Kasumi-1 (cell line): ENCODE results near the gene IGBP1.
A peak's percentile ranks its signal among the peaks of the same experiment; 100 is the strongest.
"Not testable (repeated sequence)": the region's sequence is repeated elsewhere in the genome, so short reads cannot be mapped to it uniquely, and the experiment has no call there.

Experiments
- DNase-seq, 2 experiments: peaks; one replicate each; lab custom pipeline; 2025; lab: John Stamatoyannopoulos, UW

Gene IGBP1

GRCh38 chrX:70133303-70134115, at the start of gene IGBP1:
Gene IGBP1, plus strand, starts transcription at chrX:70133447. Its CDS starts 501 bp downstream, at chrX:70133948.
- peak; percentile 88 for DNase-seq

DNA sequence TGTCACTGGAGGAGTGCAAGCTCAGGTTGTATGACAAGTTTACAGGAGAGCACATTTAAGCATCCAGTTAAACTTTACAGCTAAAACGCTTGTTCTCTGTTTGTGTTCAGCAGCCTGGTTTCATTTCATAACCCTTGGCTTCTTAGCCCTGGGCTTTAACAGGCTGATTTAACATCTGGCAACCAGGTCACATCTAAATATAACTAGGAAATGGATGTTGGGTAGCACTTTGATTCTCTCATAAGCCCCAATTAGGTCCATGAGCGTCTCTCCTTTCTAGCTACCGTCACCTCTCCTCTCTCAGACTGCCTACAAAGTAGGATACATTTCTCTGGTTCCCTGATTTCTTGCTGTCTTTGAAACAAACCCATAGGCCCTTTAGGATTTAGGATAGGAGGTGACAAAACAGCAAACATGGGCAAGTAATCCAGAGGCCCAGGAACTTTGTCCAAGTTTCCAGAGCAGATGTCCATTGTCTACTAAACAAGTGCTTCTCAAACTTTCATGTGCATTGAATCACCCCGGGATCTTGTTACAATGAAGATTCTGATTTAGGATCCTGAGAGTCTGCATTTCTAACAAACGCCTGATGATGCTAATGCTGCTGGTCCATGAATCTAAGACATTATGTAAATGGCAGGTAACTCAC, 48.5 kb upstream of the IGBP1 start:
- DNase-seq, result no peak

- DNase-seq, result peak in 1 of 2 experiments; percentile 5
Observed at GRCh38 chrX:70087857-70088630, 45.2 kb upstream of the IGBP1 start.

DNA sequence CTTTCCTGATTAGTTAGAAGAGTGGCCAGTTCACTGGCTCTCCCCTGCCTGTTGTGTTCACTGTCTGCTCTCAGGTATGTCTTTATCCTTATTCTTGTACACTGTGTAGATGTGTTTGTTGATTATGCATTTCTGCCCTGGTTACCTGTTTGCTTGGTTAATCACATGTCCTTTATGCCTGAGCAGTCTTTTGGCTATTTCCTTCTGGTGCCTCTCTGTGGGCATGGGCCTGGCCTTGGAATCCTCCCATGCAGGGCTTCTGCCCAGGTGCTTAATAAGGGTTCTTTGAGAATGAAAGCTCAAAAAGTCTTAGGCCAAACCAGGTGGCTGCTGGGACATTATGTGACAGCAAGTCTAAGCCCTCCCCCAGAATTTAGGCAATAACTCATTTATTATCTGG, 44.5 kb upstream of the IGBP1 start:
- DNase-seq, result no peak

GRCh38 chrX:70089604-70090297, 43.5 kb upstream of the IGBP1 start:
- DNase-seq, result no peak

- no peak for DNase-seq
Observed at GRCh38 chrX:70092247-70092646, 41.0 kb upstream of the IGBP1 start.

DNA sequence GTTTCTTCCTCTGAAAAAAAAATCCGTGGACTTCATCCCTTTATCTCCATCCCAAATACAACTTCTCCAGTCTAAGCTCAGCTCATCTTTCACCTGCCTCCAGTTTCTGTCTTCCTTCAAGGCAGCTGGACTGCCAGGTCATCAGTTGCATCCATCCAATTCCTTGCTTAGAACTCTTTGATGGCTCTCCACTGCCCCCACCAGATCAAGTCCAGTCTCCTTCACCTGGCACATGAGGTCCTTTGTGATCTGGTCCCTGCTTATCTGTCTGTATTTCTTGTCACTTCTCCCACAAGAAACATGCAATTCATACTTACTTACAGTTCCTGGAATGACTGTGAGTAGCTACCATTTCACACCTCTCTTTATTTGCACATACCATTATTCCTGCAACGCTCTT, 37.2 kb upstream of the IGBP1 start:
- DNase-seq, result peak in 1 of 2 experiments; percentile 1

- DNase-seq, result no peak
Observed at GRCh38 chrX:70105229-70105628, 28.0 kb upstream of the IGBP1 start.

- DNase-seq, result not testable (repeated sequence)
Observed at GRCh38 chrX:70111436-70112026, 21.7 kb upstream of the IGBP1 start.

DNA sequence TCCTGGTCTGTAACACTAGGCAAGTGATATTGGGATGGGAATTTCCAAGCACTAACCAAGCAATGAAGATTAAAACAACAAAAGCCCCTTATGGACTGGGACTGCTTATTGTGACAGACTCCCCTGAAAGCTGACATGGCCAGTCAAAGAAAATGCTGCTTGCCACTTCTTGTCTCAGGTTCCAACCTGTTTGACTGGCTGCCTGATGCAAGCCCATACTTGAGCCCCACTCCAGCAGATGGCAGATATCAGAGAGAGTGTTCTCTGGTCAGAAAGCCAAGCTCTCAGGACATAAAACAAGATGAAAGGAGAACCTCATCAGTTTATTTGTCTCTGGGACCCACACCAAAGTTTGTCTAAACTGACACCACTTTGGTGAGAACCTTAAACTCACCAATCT, 15.5 kb upstream of the IGBP1 start:
- DNase-seq, result no peak

DNA sequence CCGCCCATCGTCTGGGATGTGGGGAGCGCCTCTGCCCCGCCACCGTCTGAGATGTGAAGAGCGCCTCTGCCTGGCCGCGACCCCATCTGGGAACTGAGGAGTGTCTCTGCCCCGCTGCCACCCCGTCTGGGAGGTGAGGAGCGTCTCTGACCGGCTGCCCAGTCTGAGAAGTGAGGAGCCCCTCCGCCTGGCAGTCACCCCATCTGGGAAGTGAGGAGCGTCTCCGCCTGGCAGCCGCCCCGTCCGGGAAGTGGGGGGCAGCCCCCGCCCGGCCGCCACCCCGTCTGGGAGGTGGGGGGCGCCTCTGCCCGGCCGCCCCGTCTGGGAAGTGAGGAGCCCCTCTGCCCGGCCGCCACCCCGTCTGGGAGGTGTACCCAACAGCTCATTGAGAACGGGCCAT, 10.2 kb upstream of the IGBP1 start:
- DNase-seq, result not testable (repeated sequence)

DNA sequence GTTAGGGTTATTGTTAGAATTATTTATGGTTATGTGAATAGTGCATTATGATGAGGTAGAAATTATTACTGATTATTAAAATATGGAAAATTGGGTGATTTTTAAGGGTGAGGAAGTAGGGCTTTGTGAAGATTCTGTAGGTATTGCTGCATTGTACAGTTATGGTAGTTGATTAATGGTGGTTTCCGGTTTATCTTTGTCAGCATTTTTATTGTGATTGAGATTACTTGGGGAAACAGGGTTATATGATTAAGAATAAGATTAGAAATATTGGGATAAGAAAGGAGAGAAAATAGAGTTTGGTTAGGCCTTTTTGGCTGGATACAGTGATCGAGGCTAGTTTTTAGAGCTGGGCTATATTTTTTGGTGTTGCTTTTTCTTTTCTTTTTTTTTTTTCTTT, 8.6 kb upstream of the IGBP1 start:
- no peak for DNase-seq

DNA sequence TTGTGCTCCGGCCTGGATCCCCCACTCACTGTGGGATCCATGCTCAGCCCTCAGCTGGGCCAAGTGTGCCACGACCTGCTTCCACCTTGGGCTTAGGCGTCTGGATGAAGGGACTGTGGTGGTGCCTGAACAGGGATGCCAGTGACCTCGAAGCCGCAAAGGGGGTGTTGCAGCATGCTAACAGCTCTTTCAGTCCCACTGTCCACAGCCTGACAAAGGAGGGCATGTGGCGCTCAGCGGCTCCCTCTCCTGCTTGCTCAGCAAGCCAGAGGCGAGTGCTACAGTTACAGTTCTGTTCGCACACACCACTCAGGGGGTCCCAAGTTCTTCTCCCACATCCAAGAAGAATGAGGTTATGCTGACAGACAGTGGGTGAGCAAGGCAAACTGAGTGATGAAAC, 5.2 kb upstream of the IGBP1 start:
- no peak for DNase-seq

GRCh38 chrX:70129816-70130215, 3.4 kb upstream of the IGBP1 start:
- DNase-seq, result no peak

- DNase-seq, result peak; percentile 34 to 54
Observed at GRCh38 chrX:70132224-70132623, 1.0 kb upstream of the IGBP1 start.

- no peak for DNase-seq
Observed at GRCh38 chrX:70132877-70133302, 357 bp upstream of the IGBP1 start.

DNA sequence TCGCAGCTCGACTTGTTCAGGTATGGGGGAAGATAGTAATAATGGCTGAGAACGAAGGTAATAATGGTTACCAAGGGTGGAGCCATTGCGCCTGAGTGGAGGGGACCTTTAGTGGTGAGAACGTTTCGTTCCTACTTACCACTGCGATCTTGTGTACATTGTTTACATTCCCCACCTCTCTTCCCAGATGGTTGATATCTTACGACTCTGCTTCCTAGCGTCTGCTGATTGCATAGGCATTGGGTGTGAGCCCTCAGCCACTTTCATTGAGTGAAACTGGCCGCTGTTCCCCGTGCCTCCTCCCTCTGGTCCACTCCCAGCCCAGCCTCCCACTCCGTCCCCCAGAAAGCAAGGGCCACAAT, 850 bp downstream of the IGBP1 start:
- no peak for DNase-seq

DNA sequence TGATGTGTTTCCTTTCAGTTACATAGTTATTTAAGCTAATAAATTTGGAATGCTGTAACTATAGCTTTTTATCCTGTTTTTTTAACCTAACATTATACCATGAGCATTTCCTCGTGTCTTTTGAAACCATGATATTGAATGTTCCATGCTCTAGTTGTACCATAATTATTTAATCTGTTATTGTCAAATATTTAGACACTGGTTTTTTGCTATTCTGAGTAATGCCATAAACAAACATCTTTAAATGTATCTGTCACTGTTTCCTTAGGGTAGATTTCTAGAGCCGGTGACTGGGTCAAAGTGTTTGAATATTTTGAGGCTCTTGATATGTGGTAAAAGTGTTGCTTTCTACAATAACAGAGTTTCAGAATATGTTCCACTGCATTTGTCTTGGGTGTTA, 5.4 kb downstream of the IGBP1 start:
- DNase-seq, result no peak

DNA sequence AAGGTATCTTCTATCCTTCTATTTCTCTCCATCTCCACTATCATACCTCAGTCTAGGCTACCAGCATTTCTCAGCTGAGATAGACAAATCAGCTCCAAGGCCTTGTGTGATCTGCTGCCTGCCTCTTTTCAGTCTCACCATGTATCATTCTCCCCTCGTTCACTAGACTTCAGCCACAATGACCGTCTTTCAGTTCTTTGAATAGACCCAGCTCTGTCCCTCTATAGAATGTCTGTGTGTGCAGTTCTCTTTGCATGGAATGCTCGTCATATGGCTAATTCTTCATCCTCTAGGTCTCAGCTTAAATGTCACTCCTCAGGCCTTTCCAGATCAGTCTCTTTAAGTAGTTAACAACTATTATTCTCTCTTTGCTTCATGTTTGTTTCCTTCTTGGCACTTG, 6.5 kb downstream of the IGBP1 start:
- no peak for DNase-seq

- DNase-seq, result no peak
Observed at GRCh38 chrX:70141373-70141772, 8.1 kb downstream of the IGBP1 start.
